ENCODE results near the gene RTCB. TPM values are rescaled to one million over a fixed set of nuclear protein-coding genes. Genes with fewer than 3 reads are reported as not detected.
A peak's percentile ranks its signal among the peaks of the same experiment; 100 is the strongest.

RTCB gene
- total and polyA plus RNA-seq, 2 of the 13 experiments (the other 11 are each of a cell fraction or from before 2014, with no cell fraction given): 108 to 167 TPM

GRCh38 chr22:32411829-32412592 lies at the start of gene RTCB (continued):
- TF ChIP-seq ZFP82 (CRISPR knock-in tag; IDR thresholded peaks at IDR 0.05; ENCODE audit: borderline replicate concordance): 0 out of 2 replicates have a peak, but pooled peaks have one; percentile 53
- TF ChIP-seq ZNF550 (CRISPR knock-in tag; IDR thresholded peaks at IDR 0.05; ENCODE audit: borderline replicate concordance): no peak
- TF ChIP-seq PAXIP1 (CRISPR knock-in tag; conservative IDR thresholded peaks at IDR 0.05): 0 out of 2 replicates have a peak, but pooled peaks have one; percentile 28
- TF ChIP-seq ZNF564 (CRISPR knock-in tag; IDR thresholded peaks at IDR 0.05): no peak
- peak; percentile 53; the same call in 1 of the 2 replicates for TF ChIP-seq ZNF691 (CRISPR knock-in tag; IDR thresholded peaks at IDR 0.05; ENCODE audit: borderline replicate concordance, low read depth)
- TF ChIP-seq PRDM10 (CRISPR knock-in tag; IDR thresholded peaks at IDR 0.05; ENCODE audit: low read depth): 0 out of 2 replicates have a peak, but pooled peaks have one; percentile 24
- peak; percentile 67; the same call in 1 of the 2 replicates for TF ChIP-seq HBP1 (CRISPR knock-in tag; IDR thresholded peaks at IDR 0.05; ENCODE audit: low read depth)
- no peak for TF ChIP-seq SOX5 (CRISPR knock-in tag; IDR thresholded peaks at IDR 0.05; ENCODE audit: borderline replicate concordance)
- TF ChIP-seq PHF21A (CRISPR knock-in tag; IDR thresholded peaks at IDR 0.05): 0 out of 2 replicates have a peak, but pooled peaks have one; percentile 26
- peak; percentile 48; the same call in 1 of the 2 replicates for TF ChIP-seq KLF12 (CRISPR knock-in tag; IDR thresholded peaks at IDR 0.05; ENCODE audit: borderline replicate concordance)
- no peak for TF ChIP-seq MAZ (IDR thresholded peaks at IDR 0.05; ENCODE audit: borderline replicate concordance, low read depth, low read length)
- TF ChIP-seq MAZ (CRISPR knock-in tag; IDR thresholded peaks at IDR 0.05; ENCODE audit: low read depth): peak; percentile 37; the same call in 1 of the 2 replicates
- peak; percentile 54 for TF ChIP-seq RBM39 (IDR thresholded peaks at IDR 0.05; ENCODE audit: low read depth, low read length, poor library complexity, severe bottlenecking)
- peak; percentile 63; the same call in 1 of the 2 replicates for TF ChIP-seq ZFP91 (CRISPR knock-in tag; IDR thresholded peaks at IDR 0.05; ENCODE audit: borderline replicate concordance)
- TF ChIP-seq CBX1 (IDR thresholded peaks at IDR 0.05; ENCODE audit: low read depth): no peak
- peak; percentile 64; the same call in 1 of the 2 replicates for TF ChIP-seq ZNF772 (CRISPR knock-in tag; IDR thresholded peaks at IDR 0.05)
